CD4-positive, alpha-beta T cell treated with Interleukin-17A for 4 hours (primary cell): ENCODE measurements around the gene UNC45A.
A peak's percentile ranks its signal among the peaks of the same experiment; 100 is the strongest.

ENCODE experiments used
- DNase-seq: peaks from one replicate; pipeline ENCODE4 v3.0.0-alpha.2; 2020; ENCODE audit warnings: mixed read lengths

Gene UNC45A

DNA sequence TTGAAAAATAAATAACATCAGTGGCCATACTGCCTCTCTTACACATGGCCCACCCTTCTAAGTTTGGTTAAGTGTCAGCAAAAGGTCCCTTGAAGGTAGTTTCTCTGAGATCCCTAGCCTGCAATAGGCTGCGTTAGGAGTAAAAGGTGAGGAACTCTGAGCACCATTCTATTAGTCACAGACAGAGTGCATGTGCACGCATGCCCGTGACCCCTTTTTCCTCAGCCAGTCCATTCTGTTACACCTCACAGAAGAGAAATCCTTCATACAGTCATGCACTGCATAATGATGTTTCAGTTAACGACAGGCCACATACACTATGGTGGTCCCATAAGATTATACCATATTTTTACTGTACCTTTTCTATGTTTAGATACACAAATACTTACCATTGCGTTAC, 32.1 kb downstream of the UNC45A start:
- DNase-seq = no peak

DNA sequence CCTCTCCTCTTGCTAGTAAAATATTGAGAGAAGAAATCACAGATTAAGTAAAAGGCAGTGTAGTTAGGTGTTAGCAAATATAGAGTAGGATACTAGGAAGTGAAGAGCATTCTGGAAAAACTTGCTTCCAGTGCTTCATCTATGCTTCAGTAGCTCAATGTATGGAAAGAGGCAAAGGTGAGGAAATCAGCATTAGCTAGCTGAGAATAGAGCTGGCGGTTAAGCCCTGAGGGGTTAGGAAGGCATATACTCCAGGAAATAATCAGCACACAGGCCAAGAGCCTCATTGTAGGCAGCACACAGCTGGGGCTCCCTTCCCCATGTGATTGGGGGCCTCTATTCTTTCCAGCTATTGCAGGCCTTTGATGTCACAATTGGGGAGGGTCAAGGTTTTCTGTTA, 33.3 kb downstream of the UNC45A start:
- DNase-seq = no peak

DNA sequence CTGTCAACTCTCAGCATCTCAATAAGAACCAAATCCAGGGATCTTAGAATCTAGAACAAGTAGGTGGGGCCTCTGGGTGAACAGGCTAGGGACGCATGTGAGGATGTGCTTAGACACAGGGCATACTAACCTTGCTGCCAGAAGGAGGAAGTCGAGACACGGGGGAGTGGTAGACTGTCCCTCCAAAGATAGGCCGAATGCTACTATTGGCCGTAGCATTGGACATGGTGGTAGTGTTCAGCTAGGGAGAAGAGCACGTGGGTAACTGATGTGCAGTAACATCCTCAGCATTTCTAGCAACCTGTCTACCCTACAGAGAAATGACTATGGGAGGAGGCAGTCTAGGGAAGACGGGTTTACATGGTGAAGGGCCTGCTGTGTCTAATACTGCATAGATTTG, 35.2 kb downstream of the UNC45A start:
- DNase-seq = no peak

DNA sequence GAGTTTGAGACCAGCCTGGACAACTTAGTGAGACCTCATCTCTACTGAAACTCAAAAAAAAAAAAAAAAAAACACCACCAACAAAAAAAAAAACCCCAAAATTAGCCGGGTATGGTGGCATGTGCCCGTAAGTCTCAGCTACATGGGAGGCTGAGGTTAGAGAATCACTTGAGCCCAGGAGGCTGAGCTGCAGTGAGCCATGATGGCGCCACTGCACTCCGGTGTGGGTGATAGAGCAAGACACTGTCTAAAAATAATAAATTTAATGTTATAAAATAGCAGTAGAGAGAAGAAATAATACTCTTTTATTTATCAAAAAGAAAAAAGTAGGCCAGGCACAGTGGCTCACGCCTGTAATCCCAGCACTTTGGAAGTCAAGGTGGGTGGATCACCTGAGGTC, 37.0 kb downstream of the UNC45A start:
- no peak for DNase-seq

DNA sequence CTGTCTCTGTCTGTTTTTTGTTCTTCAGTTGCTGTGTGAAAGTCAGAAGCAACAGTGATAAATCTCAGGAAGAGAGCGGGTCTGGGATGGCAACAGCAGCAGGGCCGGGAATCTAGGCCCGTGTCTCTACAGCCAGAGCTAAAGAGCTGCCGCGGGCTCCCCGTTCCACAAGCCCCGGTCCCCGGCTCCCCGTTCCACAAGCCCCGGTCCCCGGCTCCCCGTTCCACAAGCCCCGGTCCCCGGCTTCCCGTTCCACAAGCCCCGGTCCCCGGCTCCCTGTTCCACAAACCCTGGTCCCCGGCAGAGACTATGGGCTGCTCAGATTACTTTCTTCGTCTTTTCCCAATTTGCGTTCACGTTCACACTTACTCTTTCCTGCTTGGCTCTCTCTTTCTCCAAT, 39.1 kb downstream of the UNC45A start:
- DNase-seq = no peak

DNA sequence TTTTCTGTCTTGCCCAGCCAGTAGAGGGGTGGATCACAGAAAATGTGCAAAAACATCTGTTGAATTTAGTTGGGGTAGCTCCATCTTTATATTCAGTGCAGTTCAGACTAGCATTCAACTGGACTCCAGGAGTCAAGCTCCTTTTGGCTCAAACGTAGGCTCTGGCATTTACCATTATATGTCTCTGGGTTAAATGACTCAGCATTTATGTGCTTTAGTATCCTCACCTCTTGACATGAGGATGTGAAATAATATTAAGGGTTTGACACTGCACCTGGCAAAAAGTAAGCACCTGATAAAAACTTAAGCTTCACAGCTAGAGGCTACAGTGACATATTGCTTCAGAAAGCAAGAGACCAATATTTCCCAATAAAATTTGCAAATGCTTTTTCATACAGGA, 44.5 kb downstream of the UNC45A start:
- DNase-seq = no peak

DNA sequence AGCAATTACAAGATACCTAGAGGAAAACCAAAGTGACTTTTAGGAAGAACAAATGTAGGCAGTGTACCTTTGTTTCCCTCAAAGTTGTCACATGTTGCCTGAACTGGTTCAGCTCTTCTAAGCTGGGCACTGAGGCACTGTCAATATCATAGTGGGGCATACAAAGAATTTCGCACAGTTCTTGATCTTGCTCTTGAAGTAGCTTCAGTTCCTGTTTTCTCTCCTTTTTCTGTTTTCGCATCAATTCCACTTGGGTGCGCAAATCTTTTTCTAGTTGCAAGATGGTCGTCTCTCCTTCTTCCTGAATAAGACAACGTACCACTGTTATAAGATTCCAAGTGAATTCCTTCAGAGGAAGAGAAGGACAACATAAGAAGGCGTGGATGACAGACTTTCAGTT, 46.6 kb downstream of the UNC45A start:
- DNase-seq = no peak

DNA sequence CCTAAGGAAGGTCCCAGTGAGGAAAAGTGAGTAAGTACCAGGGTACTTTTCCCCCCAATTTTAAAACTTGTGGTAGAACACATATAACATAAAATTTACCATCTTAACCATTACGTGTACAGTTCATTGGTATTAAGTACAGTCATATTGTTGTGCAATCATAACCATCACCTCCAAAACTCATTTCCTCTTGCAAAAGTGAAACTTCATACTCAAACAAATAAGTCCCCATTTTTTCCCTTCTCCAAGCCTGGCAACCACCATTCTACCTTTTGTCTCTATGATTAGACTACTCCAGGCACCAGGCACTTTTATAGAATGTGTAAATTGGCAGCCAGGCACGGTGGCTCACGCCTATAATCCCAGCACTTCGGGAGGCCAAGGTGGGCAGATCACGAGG, 47.0 kb downstream of the UNC45A start:
- DNase-seq = no peak

DNA sequence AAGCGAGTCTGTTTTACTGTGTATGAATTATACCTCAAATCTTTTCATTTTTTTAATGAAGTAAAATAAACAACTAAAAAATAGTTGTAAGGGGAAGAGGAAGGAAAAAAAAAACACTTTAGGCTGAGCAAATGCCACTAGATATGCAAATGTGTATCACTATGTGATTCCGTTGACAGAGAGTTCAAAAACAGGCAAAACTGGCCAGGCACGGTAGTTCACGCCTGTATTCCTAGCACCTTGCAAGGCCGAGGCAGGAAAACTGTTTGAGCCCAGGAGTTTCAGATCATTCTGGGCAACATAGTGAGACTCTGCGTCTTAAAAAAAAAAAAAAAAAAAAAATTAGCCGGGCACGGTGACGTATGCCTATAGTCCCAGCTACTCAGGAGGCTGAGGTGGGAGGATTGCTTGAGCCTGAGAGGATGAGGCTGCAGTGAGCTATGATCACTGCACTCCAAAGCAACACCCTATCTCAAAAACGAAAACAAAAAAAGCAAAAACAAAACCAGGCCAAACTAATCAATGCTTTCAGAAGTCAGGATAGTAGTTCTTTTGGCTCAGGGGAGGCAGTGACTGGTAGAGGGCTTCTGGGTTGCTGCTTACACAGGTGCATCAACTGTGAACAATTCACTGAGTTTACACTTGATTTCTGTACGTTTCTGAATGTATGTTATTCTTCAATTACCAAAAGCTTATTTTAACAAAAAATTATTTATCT, 51.9 kb downstream of the UNC45A start:
- no peak for DNase-seq

DNA sequence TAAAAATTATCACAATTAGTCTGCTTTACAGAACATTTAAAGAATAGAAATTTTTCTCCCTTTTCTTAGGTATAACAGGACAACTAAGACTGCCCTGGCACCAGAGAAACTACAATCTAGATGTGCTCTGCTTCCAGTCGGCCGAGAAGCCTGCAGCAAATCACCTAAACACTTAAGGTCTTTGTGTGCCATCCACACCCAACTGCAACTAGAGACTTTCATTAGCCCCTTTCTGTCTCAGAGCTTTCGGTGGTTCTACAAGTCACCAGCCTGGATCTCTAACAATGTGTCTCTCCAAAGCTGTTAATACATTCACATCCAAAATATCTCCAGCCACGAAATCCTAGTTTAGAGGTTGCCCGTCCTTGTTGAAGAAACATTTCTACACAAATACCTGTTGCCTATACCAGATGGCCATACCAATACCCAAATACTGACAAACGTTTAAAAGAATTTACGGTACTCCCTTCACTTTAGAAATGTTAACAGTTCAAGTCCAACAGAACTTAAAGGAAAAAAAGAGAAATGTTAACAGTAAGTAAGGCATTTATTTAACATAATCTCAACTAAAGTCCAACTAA, 52.6 kb downstream of the UNC45A start:
- DNase-seq = no peak

DNA sequence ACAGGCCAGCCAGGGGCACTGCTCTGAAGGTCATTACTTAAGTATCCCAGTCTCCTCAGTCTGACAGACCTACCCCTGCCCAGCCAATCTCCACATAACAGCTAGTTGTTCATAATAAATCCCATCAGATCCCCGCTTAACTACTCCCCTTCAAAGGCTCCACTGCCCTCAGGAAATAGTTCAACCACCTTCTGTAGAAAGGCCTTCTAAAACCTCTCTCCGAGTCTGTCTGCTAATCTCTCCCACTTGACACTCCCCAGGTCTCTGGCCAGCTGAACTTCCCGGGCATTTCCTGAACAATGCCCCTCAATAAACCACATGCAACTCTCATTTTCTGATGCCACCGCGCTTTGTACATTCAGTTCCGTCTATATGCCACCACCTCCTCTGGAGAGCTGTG, 53.2 kb downstream of the UNC45A start:
- DNase-seq = no peak

DNA sequence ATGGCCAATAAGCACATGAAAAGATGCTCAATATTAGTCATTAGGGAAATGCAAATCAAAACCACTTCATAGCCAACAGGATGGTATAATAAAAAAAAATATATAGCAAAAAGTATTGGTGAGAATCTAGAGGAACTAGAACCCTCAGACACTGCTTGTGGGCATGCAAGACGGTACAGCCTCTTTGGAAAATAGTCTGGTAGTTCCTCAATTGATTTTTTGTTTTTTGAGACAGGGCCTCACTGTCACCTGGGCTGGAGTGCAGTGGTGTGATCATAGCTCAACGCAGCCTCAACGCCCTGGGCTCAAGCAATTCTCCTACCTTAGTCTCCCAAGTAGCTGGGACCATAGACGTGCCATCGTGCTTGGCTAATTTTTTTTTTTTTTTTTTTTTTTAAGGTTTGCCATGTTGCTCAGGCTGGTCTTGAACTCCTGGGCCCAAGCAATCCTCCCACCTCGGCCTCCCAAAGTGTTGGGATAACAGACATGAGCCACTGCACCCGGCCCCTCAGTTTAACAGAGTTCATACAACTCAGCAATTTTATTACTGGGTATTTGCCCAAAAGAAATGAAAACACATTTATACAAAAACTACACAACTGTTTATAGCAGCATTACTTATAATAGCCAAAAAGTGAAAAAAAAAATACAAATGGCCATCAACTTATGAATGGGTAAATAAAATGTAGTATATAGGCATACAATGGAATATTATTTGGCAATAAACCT, 54.1 kb downstream of the UNC45A start:
- no peak for DNase-seq

DNA sequence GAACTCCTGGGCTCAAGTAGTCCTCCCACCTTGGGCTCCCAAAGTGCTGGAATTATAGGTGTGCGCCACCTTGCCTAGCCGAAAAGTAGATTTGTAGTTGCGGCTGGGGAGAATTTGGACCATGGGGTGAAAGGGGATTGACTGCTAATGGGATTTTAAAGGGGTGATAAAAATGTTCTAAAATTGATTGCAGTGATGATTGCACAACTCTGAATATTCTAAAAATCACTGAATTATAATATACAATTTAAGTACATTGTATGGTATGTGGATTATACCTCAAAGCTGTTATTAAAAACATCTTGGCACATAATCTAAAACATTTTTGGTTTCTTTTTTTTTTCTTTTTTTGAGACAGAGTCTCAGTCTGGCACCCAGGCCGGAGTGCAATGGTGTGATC, 55.4 kb downstream of the UNC45A start:
- no peak for DNase-seq

DNA sequence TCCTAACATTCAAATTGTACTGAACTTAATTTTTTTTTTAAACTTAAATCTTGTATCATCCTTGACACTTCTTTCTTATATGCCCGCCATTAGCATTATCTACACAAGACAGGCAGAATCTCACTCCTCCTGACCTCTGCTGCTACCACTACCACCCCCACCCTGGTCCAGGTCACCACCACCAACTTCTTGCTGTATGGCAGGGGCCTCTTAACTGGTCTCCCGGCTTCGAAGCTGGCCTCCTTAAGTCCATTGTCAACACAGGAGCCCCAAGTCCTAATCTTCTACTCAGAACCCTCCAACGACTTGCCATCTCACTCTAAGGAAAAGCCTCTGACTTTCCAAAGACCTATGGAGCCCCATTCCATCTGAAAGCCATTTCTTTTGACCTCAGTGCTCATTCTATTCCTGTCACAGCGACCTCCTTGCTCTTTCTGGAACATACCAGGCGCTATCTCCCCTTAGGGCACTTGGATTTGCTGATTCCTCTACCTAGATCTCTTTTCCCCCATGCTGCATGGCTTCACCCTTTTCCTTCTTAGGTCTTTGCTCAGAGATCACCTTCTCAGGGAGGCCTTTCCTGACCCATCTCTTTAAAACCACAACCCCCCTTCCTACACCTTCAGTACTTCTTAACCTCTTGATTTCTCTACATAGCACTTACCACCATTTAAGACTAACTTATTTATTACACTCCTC, 56.7 kb downstream of the UNC45A start:
- DNase-seq = no peak

DNA sequence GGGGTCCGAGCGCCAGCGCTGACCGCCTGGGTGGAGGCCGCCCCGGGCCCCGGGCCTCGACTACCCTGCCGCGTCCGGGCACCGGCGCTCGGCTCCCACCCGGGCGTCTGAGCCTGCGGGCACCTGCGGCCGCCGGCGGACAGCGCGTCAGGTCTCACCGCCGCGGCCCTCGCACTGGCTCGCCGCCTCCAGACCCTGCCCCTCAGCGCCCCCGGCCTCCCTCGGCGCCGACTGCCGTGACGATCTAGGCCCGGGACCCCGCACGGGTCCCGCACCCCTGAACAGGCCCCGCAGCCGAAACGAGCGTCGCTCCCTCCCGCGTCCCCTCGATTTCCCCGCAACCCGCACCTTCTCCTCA, 59.0 kb downstream of the UNC45A start:
- DNase-seq = peak; percentile 22

DNA sequence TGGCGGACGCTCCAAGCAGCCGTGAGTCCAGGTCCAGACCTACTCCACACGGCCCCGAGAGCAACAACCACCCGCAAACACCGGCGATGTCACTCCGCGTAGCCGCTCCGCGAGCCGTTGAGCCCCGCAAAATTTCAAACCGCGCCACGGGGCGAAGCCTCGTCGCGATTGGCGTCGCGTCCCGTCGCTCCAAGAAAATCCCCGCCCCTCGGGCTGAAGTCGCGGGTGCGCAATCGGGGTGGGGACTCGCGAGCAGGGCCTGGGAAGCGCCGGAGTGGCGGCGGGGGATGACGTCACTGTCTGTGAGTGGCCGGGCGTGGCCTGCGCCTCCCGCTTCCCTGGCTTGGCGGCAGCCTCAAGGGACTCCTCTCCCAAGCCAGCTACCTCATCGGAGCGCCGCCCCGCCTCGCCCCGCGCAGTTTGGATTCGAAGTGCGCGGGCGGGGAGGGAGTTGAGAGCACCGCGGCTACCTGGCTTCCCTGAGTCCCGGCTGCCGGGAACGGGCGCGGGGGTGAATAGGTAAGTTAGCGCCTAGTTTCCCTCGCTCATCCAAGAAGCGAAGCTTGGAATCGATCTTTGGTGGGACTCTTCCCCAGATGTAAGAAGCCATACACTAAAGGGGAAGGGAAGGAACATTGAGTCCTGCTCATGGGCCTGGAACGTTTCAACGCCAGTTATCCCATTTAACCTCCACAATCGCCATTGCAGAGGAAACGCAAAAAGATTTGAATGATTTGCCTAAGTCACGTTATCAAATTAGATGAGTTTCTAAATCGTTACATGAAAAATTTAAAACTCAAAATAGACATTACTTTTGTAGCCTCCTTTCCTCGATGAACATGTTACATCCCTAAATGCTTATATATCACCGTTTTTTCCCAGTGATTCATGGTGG, 59.6 kb downstream of the UNC45A start, which contains the start of gene PRC1:
Gene PRC1, minus strand, starts transcription at position 119 of the 895 bp plus-strand sequence. Its CDS starts 118 bp downstream, at position 1.
- peak; percentile 98 for DNase-seq

DNA sequence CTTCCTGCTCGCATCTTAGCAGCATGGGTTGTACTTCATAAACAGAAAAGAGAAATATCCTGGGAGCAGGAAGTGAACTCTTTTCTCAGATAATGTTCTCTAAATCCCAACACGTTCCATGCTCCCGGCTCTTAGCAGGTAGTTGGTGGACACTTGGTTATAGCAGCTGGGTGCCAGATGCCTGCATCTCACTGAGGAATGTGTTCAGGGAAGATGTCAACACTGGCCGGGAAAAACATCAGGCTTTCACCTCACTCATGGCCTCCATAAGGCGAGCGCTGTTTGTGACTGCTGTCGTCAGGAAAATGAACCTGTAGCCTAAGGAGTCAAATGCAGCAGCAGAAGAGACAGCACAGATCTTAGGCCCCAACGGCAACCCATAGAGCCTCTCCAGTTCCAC, 63.7 kb downstream of the UNC45A start:
- no peak for DNase-seq

DNA sequence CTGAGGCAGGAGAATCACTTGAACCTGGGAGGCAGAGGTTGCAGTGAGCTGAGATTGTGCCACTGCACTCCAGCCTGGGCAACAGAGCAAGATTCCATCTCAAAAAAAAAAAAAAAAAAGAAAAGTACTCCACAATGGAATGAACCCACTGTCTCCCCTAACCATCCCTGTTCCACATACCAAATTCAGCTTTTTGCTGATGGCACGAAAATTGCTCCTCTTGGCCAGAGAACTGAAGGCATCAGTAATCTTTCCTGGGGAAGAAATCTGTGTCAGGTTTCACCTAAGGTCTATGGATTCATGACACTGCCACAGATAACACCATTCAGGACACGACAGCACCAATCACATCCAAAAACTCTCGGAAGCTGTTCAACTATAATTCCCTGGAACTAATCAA, 66.1 kb downstream of the UNC45A start:
- no peak for DNase-seq
